Anterior cingulate cortex (tissue), 58 donors: ENCODE data around the gene ADAMTS19.

Experiments
- DNase-seq, 58 donors: peaks; one replicate each; lab custom pipeline; 2025; lab: John Stamatoyannopoulos, UW

The ADAMTS19 gene

GRCh38 chr5:129474544-129474943 lies 14.4 kb downstream of the ADAMTS19 start:
- no peak for DNase-seq

GRCh38 chr5:129476751-129477150 lies 16.7 kb downstream of the ADAMTS19 start:
- DNase-seq: no peak

- DNase-seq: no peak
Measured at GRCh38 chr5:129477532-129477931, 17.4 kb downstream of the ADAMTS19 start.

GRCh38 chr5:129481161-129481560 lies 21.1 kb downstream of the ADAMTS19 start:
- peak in 1 of 58 donors; percentile 12 for DNase-seq

GRCh38 chr5:129496421-129496820 lies 36.3 kb downstream of the ADAMTS19 start:
- peak in 8 of 58 donors; percentile 0 to 17 (median 4) for DNase-seq

GRCh38 chr5:129496864-129497595 lies 36.9 kb downstream of the ADAMTS19 start:
- DNase-seq: no peak

- DNase-seq: no peak
Measured at GRCh38 chr5:129499208-129499852, 39.2 kb downstream of the ADAMTS19 start.

GRCh38 chr5:129500101-129500500 lies 40.0 kb downstream of the ADAMTS19 start:
- DNase-seq: no peak

- no peak for DNase-seq
Measured at GRCh38 chr5:129506086-129506485, 46.0 kb downstream of the ADAMTS19 start.

- DNase-seq: no peak
Measured at GRCh38 chr5:129506950-129507349, 46.9 kb downstream of the ADAMTS19 start.

GRCh38 chr5:129507527-129507926 lies 47.4 kb downstream of the ADAMTS19 start:
- no peak for DNase-seq

GRCh38 chr5:129508606-129509005 lies 48.5 kb downstream of the ADAMTS19 start:
- DNase-seq: no peak

GRCh38 chr5:129509363-129509975 lies 49.4 kb downstream of the ADAMTS19 start:
- no peak for DNase-seq

- DNase-seq: no peak
Measured at GRCh38 chr5:129511291-129511690, 51.2 kb downstream of the ADAMTS19 start.

- DNase-seq: no peak
Measured at GRCh38 chr5:129541051-129541450, 81.0 kb downstream of the ADAMTS19 start.

- DNase-seq: no peak
Measured at GRCh38 chr5:129541648-129542251, 81.7 kb downstream of the ADAMTS19 start.

GRCh38 chr5:129547137-129547536 lies 87.0 kb downstream of the ADAMTS19 start:
- no peak for DNase-seq

GRCh38 chr5:129554134-129554904 lies 94.2 kb downstream of the ADAMTS19 start:
- DNase-seq: no peak

GRCh38 chr5:129563585-129563984 lies 103.5 kb downstream of the ADAMTS19 start:
- DNase-seq: no peak

- no peak for DNase-seq
Measured at GRCh38 chr5:129569295-129569694, 109.2 kb downstream of the ADAMTS19 start.
